PFSK-1 (cell line): ENCODE measurements around the gene STAT4.

Experiments
- FOXP2 ChIP-seq: optimal IDR thresholded peaks from 2 replicates; pipeline ENCODE3; 2011; ENCODE audit warnings: borderline replicate concordance, control low read depth, inconsistent platforms; ENCODE audit not compliant: insufficient read depth; ENCODE audit errors: extremely low read length, extremely low read depth
- POLR2AphosphoS5 ChIP-seq: IDR thresholded peaks from 2 replicates; pipeline ENCODE4 v1.6.1; 2012; ENCODE audit warnings: low read depth, mild to moderate bottlenecking, control low read depth, low read length, moderate library complexity
- REST ChIP-seq, 2 experiments: IDR thresholded peaks; 2 replicates each; pipeline versions ENCODE4 v1.6.1 to v1.8.0; 2011 to 2012; ENCODE audit warnings: low read depth in 2 of 2, low read length in 2 of 2, control low read depth in 1 of 2, inconsistent platforms in 1 of 2, mild to moderate bottlenecking in 1 of 2, moderate library complexity in 1 of 2; ENCODE audit not compliant: insufficient read depth in 1 of 2
- SIN3A ChIP-seq: IDR thresholded peaks from 2 replicates; pipeline ENCODE4 v1.6.1; 2012; ENCODE audit warnings: mild to moderate bottlenecking, low read length, moderate library complexity, borderline replicate concordance; ENCODE audit not compliant: insufficient read depth
- TAF1 ChIP-seq: IDR thresholded peaks from 2 replicates; pipeline ENCODE4 v1.6.1; 2012; ENCODE audit warnings: low read length, control low read depth, borderline replicate concordance; ENCODE audit not compliant: insufficient read depth

Gene STAT4

GRCh38 chr2:191113761-191114160, 37.0 kb downstream of the STAT4 start:
- TF ChIP-seq REST (IDR thresholded peaks at IDR 0.05; ENCODE audit: insufficient read depth in 1 of 2, low read depth in 2 of 2, low read length in 2 of 2), result no peak
- TF ChIP-seq TAF1, result no peak
- no peak for TF ChIP-seq SIN3A
- TF ChIP-seq POLR2AphosphoS5, result no peak
- no peak for TF ChIP-seq FOXP2

GRCh38 chr2:191112448-191112901, 38.3 kb downstream of the STAT4 start:
- TF ChIP-seq POLR2AphosphoS5, result no peak
- TF ChIP-seq SIN3A, result no peak
- no peak for TF ChIP-seq REST (IDR thresholded peaks at IDR 0.05; ENCODE audit: insufficient read depth in 1 of 2, low read depth in 2 of 2, low read length in 2 of 2)
- TF ChIP-seq TAF1, result no peak
- TF ChIP-seq FOXP2, result no peak

- TF ChIP-seq FOXP2, result no peak
- no peak for TF ChIP-seq REST (IDR thresholded peaks at IDR 0.05; ENCODE audit: insufficient read depth in 1 of 2, low read depth in 2 of 2, low read length in 2 of 2)
- TF ChIP-seq POLR2AphosphoS5, result no peak
- TF ChIP-seq SIN3A, result no peak
- TF ChIP-seq TAF1, result no peak
These were observed 40.9 kb downstream of the STAT4 start for GRCh38 chr2:191109888-191110287.

GRCh38 chr2:191108331-191108730, 42.5 kb downstream of the STAT4 start:
- TF ChIP-seq TAF1, result no peak
- TF ChIP-seq REST (IDR thresholded peaks at IDR 0.05; ENCODE audit: insufficient read depth in 1 of 2, low read depth in 2 of 2, low read length in 2 of 2), result no peak
- no peak for TF ChIP-seq SIN3A
- TF ChIP-seq FOXP2, result no peak

- no peak for TF ChIP-seq SIN3A
- TF ChIP-seq POLR2AphosphoS5, result no peak
- TF ChIP-seq REST (IDR thresholded peaks at IDR 0.05; ENCODE audit: insufficient read depth in 1 of 2, low read depth in 2 of 2, low read length in 2 of 2), result no peak
- no peak for TF ChIP-seq FOXP2
- no peak for TF ChIP-seq TAF1
These were observed 45.7 kb downstream of the STAT4 start for GRCh38 chr2:191105082-191105481.
